K562 (cell line): ENCODE results near the gene UBXN6. TPM values are rescaled to one million over a fixed set of nuclear protein-coding genes. Genes with fewer than 3 reads are reported as not detected.

Experiments used
- ATAC-seq: fragments of 200-7000 bp; cut with Tn5 transposase; 3 replicates; pipeline ENCODE4 v1.9.1; 2020; ENCODE audit warnings: moderate library complexity
- BruUV-seq: library from RNA; stranded (reverse); fragments of 400-500 nt; replicated peaks from 2 replicates; lab custom pipeline; 2021; lab: Mats Ljungman, UMichigan
- CTCF ChIA-PET: fragments of 300-600 bp; formaldehyde crosslinking; extraction: SDS; loops from one replicate; lab custom pipeline; 2021; ENCODE audit warnings: low intra/inter-chr PET ratio; lab: Yijun Ruan, JAX
- POLR2A ChIA-PET: fragments of 300-600, 350-650 bp; sonication (Branson Sonifier 250); formaldehyde crosslinking; extraction: SDS; loops from one replicate; lab custom pipeline; 2021; ENCODE audit warnings: antibody characterized with exemption, inconsistent platforms; lab: Yijun Ruan, JAX
- DNase-seq, 4 experiments: peaks; one replicate each; pipeline versions ENCODE4 v3.0.0 to v3.0.0-alpha.2; 2011 to 2018; ENCODE audit warnings: low spot score in 3 of 4, mixed read lengths in 3 of 4; ENCODE audit errors: extremely low read depth in 1 of 4
- FAIRE-seq: peaks from 2 replicates; lab custom pipeline; 2011; peaks lifted over from hg19 to GRCh38; lab: Jason Lieb, UNC
- H2AFZ ChIP-seq: 2 replicates; pipeline ENCODE4 v1.6.0; 2011; ENCODE audit warnings: low read depth, low read length, control low read depth, inconsistent platforms
- H3K27ac ChIP-seq: fragments of 200-600 bp; 3 replicates; pipeline ENCODE4 v1.8.0; 2011; ENCODE audit warnings: low read depth, mild to moderate bottlenecking, control low read depth, inconsistent platforms, low read length, moderate library complexity, mixed read lengths; ENCODE audit errors: extremely low read depth
- H3K27me3 ChIP-seq, 2 experiments: fragments of 300-600 bp in 1 of 2; 2 replicates in 1 of 2; 3 replicates in 1 of 2; pipeline versions ENCODE4 v1.6.0 to v1.8.0; 2011; ENCODE audit warnings: inconsistent platforms in 2 of 2, low read length in 2 of 2, mild to moderate bottlenecking in 1 of 2, mixed read lengths in 1 of 2, moderate library complexity in 1 of 2; ENCODE audit not compliant: control insufficient read depth in 2 of 2, insufficient read depth in 2 of 2
- H3K36me3 ChIP-seq: fragments of 300-600 bp; 3 replicates; pipeline ENCODE4 v1.8.0; 2011; ENCODE audit warnings: mild to moderate bottlenecking, low read length, inconsistent platforms; ENCODE audit not compliant: control insufficient read depth, insufficient read depth
- H3K4me1 ChIP-seq, 2 experiments: fragments of 200-600 bp in 1 of 2; replicated peaks in 1 of 2; 2 replicates in 1 of 2; 3 replicates in 1 of 2; pipeline versions ENCODE4 v1.5.1 to v1.8.0; 2011; ENCODE audit warnings: inconsistent platforms in 2 of 2, low read length in 2 of 2, mild to moderate bottlenecking in 1 of 2, mixed read lengths in 1 of 2, moderate library complexity in 1 of 2; ENCODE audit not compliant: control insufficient read depth in 2 of 2, insufficient read depth in 2 of 2
- H3K4me2 ChIP-seq: 2 replicates; pipeline ENCODE4 v1.6.1; 2011; ENCODE audit warnings: low read length, control low read depth, inconsistent platforms, mixed read lengths; ENCODE audit not compliant: insufficient read depth
- H3K4me3 ChIP-seq: fragments of 200-600 bp; sonication (generic), shearing (Covaris generic); 2 replicates; pipeline ENCODE4 v1.5.1; 2016; ENCODE audit warnings: control low read depth, inconsistent platforms
- H3K79me2 ChIP-seq: fragments of 200-600 bp; 3 replicates; pipeline ENCODE4 v1.8.0; 2011; ENCODE audit warnings: low read length, inconsistent platforms; ENCODE audit not compliant: control insufficient read depth, insufficient read depth
- H3K9ac ChIP-seq, 2 experiments: 2 replicates each; pipeline versions ENCODE4 v1.6.0 to v1.6.1; 2011; ENCODE audit warnings: low read depth in 2 of 2, low read length in 2 of 2, control low read depth in 1 of 2, inconsistent platforms in 1 of 2, mild to moderate bottlenecking in 1 of 2, mixed read lengths in 1 of 2; ENCODE audit not compliant: insufficient read depth in 1 of 2
- H3K9me1 ChIP-seq: one replicate; pipeline ENCODE4 v1.6.0; 2011; ENCODE audit warnings: inconsistent platforms, mild to moderate bottlenecking, low read length, moderate library complexity; ENCODE audit not compliant: control insufficient read depth, insufficient read depth
- H3K9me3 ChIP-seq: replicated peaks from 2 replicates; pipeline ENCODE4 v1.5.1; 2011; ENCODE audit warnings: low read depth, low read length, inconsistent platforms; ENCODE audit not compliant: control insufficient read depth, insufficient read depth
- H4K20me1 ChIP-seq: replicated peaks from 2 replicates; pipeline ENCODE4 v1.6.1; 2011; ENCODE audit warnings: low read length, inconsistent platforms, mixed read lengths; ENCODE audit not compliant: control insufficient read depth, insufficient read depth
- ARNT ChIP-seq, 2 experiments: fragments of 450-650 bp; IDR thresholded peaks; 2 replicates each; pipeline ENCODE4 v1.6.1; 2016; ENCODE audit warnings: mild to moderate bottlenecking in 1 of 2
- BCOR ChIP-seq: fragments of 450-650 bp; IDR thresholded peaks from 2 replicates; pipeline ENCODE4 v1.6.1; 2016
- CBFA2T2 ChIP-seq: fragments of 450-650 bp; conservative IDR thresholded peaks from 2 replicates; pipeline ENCODE4 v1.6.1; 2017; ENCODE audit warnings: mild to moderate bottlenecking
- CREBBP ChIP-seq: IDR thresholded peaks from one replicate; pipeline ENCODE4 v1.6.1; 2012; ENCODE audit warnings: low read depth, mild to moderate bottlenecking, control low read depth, inconsistent platforms, low read length
- FIP1L1 ChIP-seq: fragments of 200-400 bp; formaldehyde crosslinking; IDR thresholded peaks from 2 replicates; pipeline ENCODE4 v1.6.1; 2018; ENCODE audit warnings: mild to moderate bottlenecking, low read depth, low read length; ENCODE audit not compliant: poor library complexity, severe bottlenecking
- HCFC1 ChIP-seq: IDR thresholded peaks from 2 replicates; pipeline ENCODE4 v1.6.1; 2012; ENCODE audit warnings: low read depth, low read length, improper control_type of control experiment
- HNRNPL ChIP-seq: fragments of 200-400 bp; formaldehyde crosslinking; IDR thresholded peaks from 2 replicates; pipeline ENCODE4 v1.6.1; 2017; ENCODE audit warnings: low read depth, mild to moderate bottlenecking, low read length
- POLR2G ChIP-seq: fragments of 200-400 bp; formaldehyde crosslinking; IDR thresholded peaks from 2 replicates; pipeline ENCODE4 v1.6.1; 2017; ENCODE audit warnings: low read depth, mild to moderate bottlenecking, antibody characterized with exemption, low read length, moderate library complexity
- PPARD ChIP-seq: fragments of 250-450 bp; sonication (Bioruptor Pico); IDR thresholded peaks from 2 replicates; pipeline ENCODE4 v1.8.0; 2022; ENCODE audit warnings: inconsistent platforms, mild to moderate bottlenecking, moderate library complexity
- SUPT5H ChIP-seq: fragments of 450-650 bp; IDR thresholded peaks from 2 replicates; pipeline ENCODE4 v1.6.1; 2016
- TCF7L2 ChIP-seq: fragments of 150-350 bp; IDR thresholded peaks from 2 replicates; pipeline ENCODE4 v1.6.1; 2016; ENCODE audit warnings: low read depth, mild to moderate bottlenecking, low read length, moderate library complexity
- ZNF436 ChIP-seq: fragments of 250-450, 450-650 bp; sonication (Bioruptor Pico); formaldehyde crosslinking; IDR thresholded peaks from 2 replicates; pipeline ENCODE4 v1.7.0; 2020; ENCODE audit warnings: mild to moderate bottlenecking
- WGBS: fragments of 100-300 bp; shearing (Covaris generic); methylation state at CpG from one replicate; pipeline ENCODE4 v1.1.6; 2016; ENCODE audit warnings: low coverage, mixed read lengths; ENCODE audit not compliant: insufficient coverage; ENCODE audit errors: missing lambda C conversion rate; 5-methylcytosine and 5-hydroxymethylcytosine counted together
- in situ Hi-C: fragments of 300-500 bp; cut with MboI; formaldehyde crosslinking; loops from 4 replicates; pipeline ENCODE4 v1.15.0; 2018; ENCODE audit warnings: inconsistent platforms, mixed read lengths
- intact Hi-C: fragments of 100-400 bp; cut with micrococcal nuclease; formaldehyde crosslinking; loops from 2 replicates; pipeline ENCODE4 v1.14.2; 2022
- polyA plus RNA-seq, 8 experiments: library from polyadenylated mRNA; depleted of rRNA in 4 of 8; stranded (reverse) in 5 of 8; unstranded in 3 of 8; fragments of >200 nt; fragmentation: Nextera tagmentation in 2 of 8; fragmentation: Illumina TruSeq in 1 of 8; extraction: Ambion mirVana in 2 of 8; extraction: Trizol in 1 of 8; gene quantifications; 2 replicates each; pipeline versions ENCODE4 v1.2.1 to v1.2.3, GENCODE V29; 2011 to 2014; ENCODE audit warnings: inconsistent platforms in 1 of 8, missing spikeins in 1 of 8
- total RNA-seq, 7 experiments: library from RNA; depleted of rRNA in 6 of 7; stranded (reverse); fragments of >200 nt in 6 of 7; fragmentation: Illumina TruSeq in 2 of 7; extraction: Trizol in 2 of 7; gene quantifications; 2 replicates each; pipeline versions ENCODE4 v1.2.1 to v1.2.3, GENCODE V29; 2011 to 2021; ENCODE audit warnings: low replicate concordance in 1 of 7
- TF ChIP-seq, protein P1 (sequence below): sonication (generic); formaldehyde crosslinking; IDR thresholded peaks from 2 replicates; pipeline ENCODE4 v1.8.1; 2023; ENCODE audit warnings: mild to moderate bottlenecking, missing genetic modification reagents
- TF ChIP-seq, protein P2 (sequence below): fragments of 450-650 bp; formaldehyde crosslinking; IDR thresholded peaks from 2 replicates; pipeline ENCODE4 v1.4.0; 2020; ENCODE audit warnings: mild to moderate bottlenecking
- TF ChIP-seq, protein P3 (sequence below): sonication (generic); formaldehyde crosslinking; IDR thresholded peaks from 2 replicates; pipeline ENCODE4 v1.8.0; 2022; ENCODE audit warnings: mild to moderate bottlenecking, missing genetic modification reagents

UBXN6 gene
- total and polyA plus RNA-seq, 9 of the 15 experiments (the other 6 are each of a cell fraction or from before 2014, with no cell fraction given): 0.48 to 90.2 (median 29.5) TPM

DNA sequence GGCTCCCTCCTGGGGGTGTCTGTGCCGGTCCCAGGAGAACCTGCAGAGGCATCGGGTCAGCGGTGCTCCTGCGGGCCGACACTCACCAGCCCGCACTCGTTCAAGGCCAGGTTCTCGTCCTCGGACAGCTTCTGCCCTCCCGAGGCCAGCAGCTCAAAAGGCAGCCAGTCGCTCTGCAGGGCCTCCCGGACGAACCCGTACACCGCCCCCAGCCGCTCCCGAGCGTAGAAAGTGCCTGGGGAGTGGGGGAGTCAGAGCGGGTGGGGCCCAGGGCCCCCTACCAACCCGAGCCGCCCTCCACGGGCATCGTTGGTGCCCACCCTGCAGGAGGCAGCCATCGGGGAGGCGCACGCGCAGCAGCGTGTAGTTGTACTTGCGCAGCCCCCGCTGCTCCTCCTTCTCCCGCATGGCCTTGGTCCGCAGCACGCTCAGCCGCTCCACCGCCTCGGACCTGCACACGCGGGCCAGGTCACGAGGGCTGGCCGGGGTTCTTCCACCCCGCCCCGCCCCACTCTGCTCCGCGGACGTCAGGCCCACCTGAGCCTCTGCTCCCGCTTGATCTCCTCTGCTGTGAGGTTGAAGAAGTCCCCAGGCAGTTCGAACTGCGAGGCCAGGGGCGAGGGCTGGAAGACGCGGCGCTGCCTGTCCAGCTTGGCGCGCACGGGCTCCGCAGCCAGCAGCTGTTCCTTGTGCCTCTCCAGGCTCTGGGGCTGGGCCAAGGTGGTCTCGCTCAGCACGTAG is 11.5 kb downstream of the UBXN6 start:
- H3K9ac ChIP-seq: no peak overlapping the region
- H3K4me3 ChIP-seq: no peak overlapping the region
- DNase-seq (peak in 3 of 4 experiments; percentile 13 to 28 (median 15)), ATAC-seq (no peak), FAIRE-seq (no peak)
- 98% methylated on average over 18 of the region's 58 CpGs for WGBS
- H3K79me2 ChIP-seq: no peaks in the 10 kb centered on the region
- no peaks in the 10 kb centered on the region for H3K9me3 ChIP-seq
- H3K27ac ChIP-seq: no peak overlapping the region
- intact Hi-C loops: no loop called here
- no TSS peak for BruUV-seq
- peaks cover 90% of the 10 kb centered on the region; the same call in 2 of the 3 replicates for H3K36me3 ChIP-seq
- CTCF ChIA-PET: no interaction called here
- POLR2A ChIA-PET: interaction anchor here (0.6 to 7.4 kb wide), 4 partner anchors 9 to 89 kb away, joined by 3 to 60 read pairs (median 4); no protein-coding TSS in a partner anchor
- no peaks in the 10 kb centered on the region for H3K27me3 ChIP-seq
- H2AFZ ChIP-seq: no peak overlapping the region
- no peak overlapping the region for H3K4me2 ChIP-seq
- peaks cover 0 to 68% of the 10 kb centered on the region in 2 experiments; a peak in 3 of 5 replicates for H3K4me1 ChIP-seq
- in situ Hi-C loops: no loop called here
- no peaks in the 10 kb centered on the region; the same call in 1 of the 2 replicates for H4K20me1 ChIP-seq
- no peaks in the 10 kb centered on the region for H3K9me1 ChIP-seq
- no peak for TF ChIP-seq PPARD
- TF ChIP-seq TCF7L2: no peak
- TF ChIP-seq ARNT (IDR thresholded peaks at IDR 0.05): no peak
- TF ChIP-seq, protein P1, sequence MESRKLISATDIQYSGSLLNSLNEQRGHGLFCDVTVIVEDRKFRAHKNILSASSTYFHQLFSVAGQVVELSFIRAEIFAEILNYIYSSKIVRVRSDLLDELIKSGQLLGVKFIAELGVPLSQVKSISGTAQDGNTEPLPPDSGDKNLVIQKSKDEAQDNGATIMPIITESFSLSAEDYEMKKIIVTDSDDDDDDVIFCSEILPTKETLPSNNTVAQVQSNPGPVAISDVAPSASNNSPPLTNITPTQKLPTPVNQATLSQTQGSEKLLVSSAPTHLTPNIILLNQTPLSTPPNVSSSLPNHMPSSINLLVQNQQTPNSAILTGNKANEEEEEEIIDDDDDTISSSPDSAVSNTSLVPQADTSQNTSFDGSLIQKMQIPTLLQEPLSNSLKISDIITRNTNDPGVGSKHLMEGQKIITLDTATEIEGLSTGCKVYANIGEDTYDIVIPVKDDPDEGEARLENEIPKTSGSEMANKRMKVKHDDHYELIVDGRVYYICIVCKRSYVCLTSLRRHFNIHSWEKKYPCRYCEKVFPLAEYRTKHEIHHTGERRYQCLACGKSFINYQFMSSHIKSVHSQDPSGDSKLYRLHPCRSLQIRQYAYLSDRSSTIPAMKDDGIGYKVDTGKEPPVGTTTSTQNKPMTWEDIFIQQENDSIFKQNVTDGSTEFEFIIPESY (CRISPR knock-in tag): peak; percentile 79
- TF ChIP-seq, protein P2, sequence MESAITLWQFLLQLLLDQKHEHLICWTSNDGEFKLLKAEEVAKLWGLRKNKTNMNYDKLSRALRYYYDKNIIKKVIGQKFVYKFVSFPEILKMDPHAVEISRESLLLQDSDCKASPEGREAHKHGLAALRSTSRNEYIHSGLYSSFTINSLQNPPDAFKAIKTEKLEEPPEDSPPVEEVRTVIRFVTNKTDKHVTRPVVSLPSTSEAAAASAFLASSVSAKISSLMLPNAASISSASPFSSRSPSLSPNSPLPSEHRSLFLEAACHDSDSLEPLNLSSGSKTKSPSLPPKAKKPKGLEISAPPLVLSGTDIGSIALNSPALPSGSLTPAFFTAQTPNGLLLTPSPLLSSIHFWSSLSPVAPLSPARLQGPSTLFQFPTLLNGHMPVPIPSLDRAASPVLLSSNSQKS (CRISPR knock-in tag): no peak
- TF ChIP-seq HNRNPL: peak; percentile 28; the same call in 1 of the 2 replicates
- TF ChIP-seq BCOR: no peak
- no peak for TF ChIP-seq CBFA2T2
- peak; percentile 54 for TF ChIP-seq FIP1L1
- TF ChIP-seq HCFC1: no peak
- no peak for TF ChIP-seq CREBBP
- TF ChIP-seq ZNF436 (CRISPR knock-in tag): no peak
- TF ChIP-seq, protein P3, sequence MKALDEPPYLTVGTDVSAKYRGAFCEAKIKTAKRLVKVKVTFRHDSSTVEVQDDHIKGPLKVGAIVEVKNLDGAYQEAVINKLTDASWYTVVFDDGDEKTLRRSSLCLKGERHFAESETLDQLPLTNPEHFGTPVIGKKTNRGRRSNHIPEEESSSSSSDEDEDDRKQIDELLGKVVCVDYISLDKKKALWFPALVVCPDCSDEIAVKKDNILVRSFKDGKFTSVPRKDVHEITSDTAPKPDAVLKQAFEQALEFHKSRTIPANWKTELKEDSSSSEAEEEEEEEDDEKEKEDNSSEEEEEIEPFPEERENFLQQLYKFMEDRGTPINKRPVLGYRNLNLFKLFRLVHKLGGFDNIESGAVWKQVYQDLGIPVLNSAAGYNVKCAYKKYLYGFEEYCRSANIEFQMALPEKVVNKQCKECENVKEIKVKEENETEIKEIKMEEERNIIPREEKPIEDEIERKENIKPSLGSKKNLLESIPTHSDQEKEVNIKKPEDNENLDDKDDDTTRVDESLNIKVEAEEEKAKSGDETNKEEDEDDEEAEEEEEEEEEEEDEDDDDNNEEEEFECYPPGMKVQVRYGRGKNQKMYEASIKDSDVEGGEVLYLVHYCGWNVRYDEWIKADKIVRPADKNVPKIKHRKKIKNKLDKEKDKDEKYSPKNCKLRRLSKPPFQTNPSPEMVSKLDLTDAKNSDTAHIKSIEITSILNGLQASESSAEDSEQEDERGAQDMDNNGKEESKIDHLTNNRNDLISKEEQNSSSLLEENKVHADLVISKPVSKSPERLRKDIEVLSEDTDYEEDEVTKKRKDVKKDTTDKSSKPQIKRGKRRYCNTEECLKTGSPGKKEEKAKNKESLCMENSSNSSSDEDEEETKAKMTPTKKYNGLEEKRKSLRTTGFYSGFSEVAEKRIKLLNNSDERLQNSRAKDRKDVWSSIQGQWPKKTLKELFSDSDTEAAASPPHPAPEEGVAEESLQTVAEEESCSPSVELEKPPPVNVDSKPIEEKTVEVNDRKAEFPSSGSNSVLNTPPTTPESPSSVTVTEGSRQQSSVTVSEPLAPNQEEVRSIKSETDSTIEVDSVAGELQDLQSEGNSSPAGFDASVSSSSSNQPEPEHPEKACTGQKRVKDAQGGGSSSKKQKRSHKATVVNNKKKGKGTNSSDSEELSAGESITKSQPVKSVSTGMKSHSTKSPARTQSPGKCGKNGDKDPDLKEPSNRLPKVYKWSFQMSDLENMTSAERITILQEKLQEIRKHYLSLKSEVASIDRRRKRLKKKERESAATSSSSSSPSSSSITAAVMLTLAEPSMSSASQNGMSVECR (CRISPR knock-in tag): no peak
- 0 out of 2 replicates have a peak, but pooled peaks have one; percentile 6 for TF ChIP-seq SUPT5H
- peak; percentile 67; the same call in 1 of the 2 replicates for TF ChIP-seq POLR2G
